Osteoblast (primary cell): ENCODE results near the gene MBOAT2. TPM values are rescaled to one million over a fixed set of nuclear protein-coding genes. Genes with fewer than 3 reads are reported as not detected.
"Not testable (repeated sequence)": the region's sequence is repeated elsewhere in the genome, so short reads cannot be mapped to it uniquely, and the experiment has no call there.

ENCODE experiments used
- DNase-seq: peaks from one replicate; pipeline ENCODE4 v3.0.0; 2011; ENCODE audit warnings: low spot score, mixed read lengths; ENCODE audit not compliant: insufficient read length; ENCODE audit errors: missing footprints
- H2AFZ ChIP-seq: 2 replicates; pipeline ENCODE4 v1.6.0; 2011; ENCODE audit warnings: mild to moderate bottlenecking, low read length
- H3K27ac ChIP-seq: 2 replicates; pipeline ENCODE4 v1.5.1; 2011; ENCODE audit warnings: mild to moderate bottlenecking, low read depth, low read length, moderate library complexity
- H3K27me3 ChIP-seq: 2 replicates; pipeline ENCODE4 v1.6.0; 2012; ENCODE audit warnings: mild to moderate bottlenecking, control low read depth, inconsistent platforms, low read length, moderate library complexity; ENCODE audit not compliant: insufficient read depth
- H3K36me3 ChIP-seq: 2 replicates; pipeline ENCODE4 v1.5.1; 2011; ENCODE audit warnings: mild to moderate bottlenecking, low read length, control low read depth, moderate library complexity; ENCODE audit not compliant: insufficient read depth
- H3K4me1 ChIP-seq: 2 replicates; pipeline ENCODE4 v1.5.1; 2011; ENCODE audit warnings: mild to moderate bottlenecking, low read length, control low read depth, moderate library complexity; ENCODE audit not compliant: insufficient read depth
- H3K4me2 ChIP-seq: 2 replicates; pipeline ENCODE4 v1.6.0; 2011; ENCODE audit warnings: mild to moderate bottlenecking, low read length; ENCODE audit not compliant: insufficient read depth
- H3K4me3 ChIP-seq: fragments of 200-600 bp; sonication (generic); 3 replicates; pipeline ENCODE4 v1.5.1; 2012; ENCODE audit warnings: mild to moderate bottlenecking, low read length, inconsistent platforms; ENCODE audit not compliant: insufficient read depth
- H3K79me2 ChIP-seq: 2 replicates; pipeline ENCODE4 v1.6.0; 2012; ENCODE audit warnings: mild to moderate bottlenecking, low read length, control low read depth, inconsistent platforms; ENCODE audit not compliant: insufficient read depth
- H3K9me3 ChIP-seq: 2 replicates; pipeline ENCODE4 v1.5.1; 2011; ENCODE audit warnings: low read depth, low read length, control low read depth
- H4K20me1 ChIP-seq: 2 replicates; pipeline ENCODE4 v1.6.0; 2012; ENCODE audit warnings: mild to moderate bottlenecking, low read length, control low read depth; ENCODE audit not compliant: insufficient read depth
- total RNA-seq: library from RNA; depleted of rRNA; stranded (reverse); fragments of >200 nt; gene quantifications from 2 replicates; pipeline ENCODE4 v1.2.3, GENCODE V29; 2012
- TF ChIP-seq, protein P1 (sequence below): IDR thresholded peaks from 2 replicates; pipeline ENCODE4 v1.5.1; 2011; ENCODE audit warnings: mild to moderate bottlenecking, low read depth, low read length, moderate library complexity; ENCODE audit errors: extremely low read depth

The MBOAT2 gene
- total RNA-seq, 1 donor, result 54.3 TPM

DNA sequence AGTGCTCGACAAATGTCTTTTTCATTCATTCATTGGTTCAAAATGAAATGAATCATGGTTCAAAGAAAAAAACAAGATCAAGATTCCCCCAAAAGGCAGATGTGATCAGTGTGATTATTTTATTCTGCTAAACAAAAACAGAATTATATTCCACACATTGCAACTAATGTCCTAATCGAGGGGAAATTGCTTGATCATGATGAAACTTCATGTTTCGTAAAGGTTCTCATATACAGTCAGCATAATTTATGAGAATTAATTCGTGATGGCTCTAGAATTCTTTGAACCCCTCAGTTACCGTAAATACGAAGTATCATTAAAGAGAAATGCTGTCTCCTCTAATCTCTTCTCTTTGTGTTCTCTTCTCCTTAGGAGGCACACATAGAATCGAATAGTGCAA lies 42.1 kb upstream of the MBOAT2 start:
- Histone ChIP-seq H3K27me3 (no peaks in the 10 kb centered on the region), H3K9me3 (no peaks in the 10 kb centered on the region), H3K4me3 (no peak overlapping the region), H3K36me3 (no peaks in the 10 kb centered on the region), H3K79me2 (no peaks in the 10 kb centered on the region), H3K4me1 (no peaks in the 10 kb centered on the region), H3K27ac (no peak overlapping the region), H4K20me1 (no peaks in the 10 kb centered on the region), H3K4me2 (no peak overlapping the region), H2AFZ (no peak overlapping the region)
- TF ChIP-seq, protein P1, sequence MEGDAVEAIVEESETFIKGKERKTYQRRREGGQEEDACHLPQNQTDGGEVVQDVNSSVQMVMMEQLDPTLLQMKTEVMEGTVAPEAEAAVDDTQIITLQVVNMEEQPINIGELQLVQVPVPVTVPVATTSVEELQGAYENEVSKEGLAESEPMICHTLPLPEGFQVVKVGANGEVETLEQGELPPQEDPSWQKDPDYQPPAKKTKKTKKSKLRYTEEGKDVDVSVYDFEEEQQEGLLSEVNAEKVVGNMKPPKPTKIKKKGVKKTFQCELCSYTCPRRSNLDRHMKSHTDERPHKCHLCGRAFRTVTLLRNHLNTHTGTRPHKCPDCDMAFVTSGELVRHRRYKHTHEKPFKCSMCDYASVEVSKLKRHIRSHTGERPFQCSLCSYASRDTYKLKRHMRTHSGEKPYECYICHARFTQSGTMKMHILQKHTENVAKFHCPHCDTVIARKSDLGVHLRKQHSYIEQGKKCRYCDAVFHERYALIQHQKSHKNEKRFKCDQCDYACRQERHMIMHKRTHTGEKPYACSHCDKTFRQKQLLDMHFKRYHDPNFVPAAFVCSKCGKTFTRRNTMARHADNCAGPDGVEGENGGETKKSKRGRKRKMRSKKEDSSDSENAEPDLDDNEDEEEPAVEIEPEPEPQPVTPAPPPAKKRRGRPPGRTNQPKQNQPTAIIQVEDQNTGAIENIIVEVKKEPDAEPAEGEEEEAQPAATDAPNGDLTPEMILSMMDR, result no peak
- no peak for DNase-seq

DNA sequence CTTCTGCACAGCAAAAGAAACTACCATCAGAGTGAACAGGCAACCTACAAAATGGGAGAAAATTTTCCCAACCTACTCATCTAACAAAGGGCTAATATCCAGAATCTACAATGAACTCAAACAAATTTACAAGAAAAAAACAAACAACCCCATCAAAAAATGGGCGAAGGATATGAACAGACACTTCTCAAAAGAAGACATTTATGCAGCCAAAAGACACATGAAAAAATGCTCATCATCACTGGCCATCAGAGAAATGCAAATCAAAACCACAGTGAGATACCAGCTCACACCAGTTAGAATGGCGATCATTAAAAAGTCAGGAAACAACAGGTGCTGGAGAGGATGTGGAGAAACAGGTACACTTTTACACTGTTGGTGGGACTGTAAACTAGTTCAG lies 40.0 kb upstream of the MBOAT2 start:
- DNase-seq, result not testable (repeated sequence)

DNA sequence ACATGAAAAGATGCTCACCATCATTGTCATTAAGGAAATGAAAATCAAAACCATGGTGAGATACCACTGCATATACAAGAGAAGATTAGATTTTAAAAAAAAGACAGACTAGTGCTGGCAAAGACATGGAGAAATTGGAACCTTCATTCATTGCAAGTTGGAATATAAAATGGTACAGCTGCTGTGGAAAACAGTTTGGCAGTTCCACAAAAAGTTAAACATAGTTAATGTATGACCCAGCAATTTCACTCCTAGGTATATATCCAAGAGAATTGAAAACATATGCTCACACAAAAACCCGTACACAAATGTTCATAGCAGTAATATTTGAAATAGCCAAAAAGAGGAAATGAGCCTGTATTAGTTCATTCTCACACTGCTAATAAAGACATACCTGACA lies 33.7 kb upstream of the MBOAT2 start:
- Histone ChIP-seq H3K4me2 (no peak overlapping the region), H3K36me3 (no peaks in the 10 kb centered on the region), H3K27ac (no peak overlapping the region), H3K4me1 (peaks cover under 1% of the 10 kb centered on the region), H3K4me3 (no peak overlapping the region), H3K9me3 (no peaks in the 10 kb centered on the region), H4K20me1 (no peaks in the 10 kb centered on the region), H3K79me2 (no peaks in the 10 kb centered on the region), H3K27me3 (no peaks in the 10 kb centered on the region), H2AFZ (no peak overlapping the region)
- TF ChIP-seq, protein P1, result no peak
- DNase-seq, result no peak

More for the DNA sequence above, 40.0 kb upstream of the MBOAT2 start:
- not testable (repeated sequence) for H3K79me2 ChIP-seq, H3K4me2 ChIP-seq, H3K27me3 ChIP-seq, H3K27ac ChIP-seq, H3K4me3 ChIP-seq, H3K9me3 ChIP-seq, H4K20me1 ChIP-seq, H3K36me3 ChIP-seq, H3K4me1 ChIP-seq, H2AFZ ChIP-seq

DNA sequence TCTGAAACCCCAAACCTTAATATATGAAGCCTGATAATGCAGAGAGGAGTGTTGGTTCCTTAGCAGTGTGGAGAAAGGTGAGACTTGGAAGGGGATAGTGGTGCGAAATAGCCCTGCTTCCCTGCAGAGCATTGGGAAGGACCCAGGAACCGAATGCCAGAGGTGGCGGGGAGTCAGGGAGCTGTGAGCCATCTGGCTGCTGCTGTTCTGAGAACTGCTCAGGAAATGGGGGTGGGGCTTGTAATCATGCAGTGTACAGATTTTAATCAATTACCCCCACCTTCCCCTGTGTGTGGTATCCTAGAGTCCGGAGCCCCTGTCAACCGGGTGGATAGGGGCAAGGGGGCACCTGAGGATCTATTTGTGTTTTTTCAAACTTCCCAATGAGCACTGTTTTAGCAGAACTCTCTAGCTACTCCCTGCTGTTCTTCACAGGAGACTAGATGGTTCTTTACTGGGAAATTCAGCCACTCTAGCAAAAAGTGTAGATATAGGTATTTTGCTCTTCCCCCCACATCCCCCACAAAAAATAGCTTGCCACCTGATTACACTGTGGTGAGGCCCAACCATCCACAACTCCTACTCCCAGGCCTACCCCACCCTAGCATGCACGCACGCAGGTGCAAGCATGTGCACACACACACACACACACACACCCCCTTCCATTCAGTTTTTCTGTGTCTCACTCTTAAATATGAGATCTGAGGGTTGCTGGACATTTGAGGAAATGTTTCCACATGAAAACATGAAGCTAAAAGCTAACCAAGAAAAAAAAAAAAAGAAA lies 30.1 kb upstream of the MBOAT2 start:
- TF ChIP-seq, protein P1, result no peak
- Histone ChIP-seq H2AFZ (peak overlapping the region; percentile 39), H3K4me2 (no peak overlapping the region), H3K9me3 (no peaks in the 10 kb centered on the region), H3K4me1 (peaks cover 15% of the 10 kb centered on the region), H3K36me3 (no peaks in the 10 kb centered on the region), H3K27me3 (no peaks in the 10 kb centered on the region), H4K20me1 (no peaks in the 10 kb centered on the region), H3K4me3 (no peak overlapping the region), H3K27ac (no peak overlapping the region), H3K79me2 (no peaks in the 10 kb centered on the region)
- no peak for DNase-seq
